BLaER1 (cell line): ENCODE data around the gene ENPP4.

ENCODE experiments used
- H3K27ac ChIP-seq: shearing (Covaris generic); formaldehyde crosslinking; 2 replicates; pipeline ENCODE4 v1.8.1; 2022
- H3K27me3 ChIP-seq: shearing (Covaris generic); formaldehyde crosslinking; 2 replicates; pipeline ENCODE4 v1.8.1; 2022
- H3K36me3 ChIP-seq: shearing (Covaris generic); formaldehyde crosslinking; 2 replicates; pipeline ENCODE4 v1.8.1; 2022
- H3K4me1 ChIP-seq: shearing (Covaris generic); formaldehyde crosslinking; 2 replicates; pipeline ENCODE4 v1.8.1; 2022
- H3K4me2 ChIP-seq: shearing (Covaris generic); formaldehyde crosslinking; 2 replicates; pipeline ENCODE4 v1.8.1; 2022
- H3K4me3 ChIP-seq: shearing (Covaris generic); formaldehyde crosslinking; 2 replicates; pipeline ENCODE4 v1.8.1; 2022
- H3K9ac ChIP-seq: shearing (Covaris generic); formaldehyde crosslinking; 2 replicates; pipeline ENCODE4 v1.8.1; 2022
- H3K9me3 ChIP-seq: shearing (Covaris generic); formaldehyde crosslinking; 2 replicates; pipeline ENCODE4 v1.8.1; 2022
- H4K20me1 ChIP-seq: shearing (Covaris generic); formaldehyde crosslinking; 2 replicates; pipeline ENCODE4 v1.8.1; 2022
- Cebpa-rat ChIP-seq: shearing (Covaris generic); IDR thresholded peaks from 2 replicates; pipeline ENCODE4 v1.8.1; 2022

The ENPP4 gene

DNA sequence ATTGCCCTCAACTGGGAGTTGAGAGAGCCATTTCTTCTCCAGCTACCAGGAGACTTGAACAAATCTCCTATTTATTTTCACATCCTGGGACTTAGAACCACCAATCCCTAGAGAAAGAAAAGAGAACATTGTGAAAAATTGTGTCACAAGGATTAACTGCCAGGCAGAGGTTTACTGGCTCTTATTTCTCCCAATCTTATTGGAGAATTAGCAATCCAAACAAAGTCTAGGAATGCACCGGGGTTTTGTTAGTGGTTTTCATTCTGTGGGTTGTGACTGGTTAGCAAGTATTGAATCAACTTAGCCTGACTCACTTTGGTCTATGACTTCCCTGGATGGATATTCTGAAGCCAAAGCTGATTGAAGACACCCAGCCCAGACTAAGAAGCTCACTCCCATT, 62.2 kb downstream of the ENPP4 start:
- Histone ChIP-seq H3K36me3 (no peaks in the 10 kb centered on the region), H3K27ac (no peak overlapping the region), H3K9ac (no peak overlapping the region), H3K4me1 (no peaks in the 10 kb centered on the region), H4K20me1 (no peaks in the 10 kb centered on the region), H3K27me3 (no peaks in the 10 kb centered on the region), H3K9me3 (no peaks in the 10 kb centered on the region), H3K4me3 (no peak overlapping the region), H3K4me2 (no peak overlapping the region)
- no peak for TF ChIP-seq Cebpa-rat
